ENCODE results near the gene RHBDD1.

RHBDD1 gene

GRCh38 chr2:227043981-227044380, 208.1 kb downstream of the RHBDD1 start:
- no peaks in the 10 kb centered on the region for H3K9me3 ChIP-seq (ENCODE audit: control insufficient read depth, insufficient read depth, low read length)
- no peaks in the 10 kb centered on the region for H3F3A ChIP-seq (ENCODE audit: control insufficient read depth, insufficient read depth)
- H3K27me3 ChIP-seq (ENCODE audit: control insufficient read depth, low read length), result no peaks in the 10 kb centered on the region
- H3K4me2 ChIP-seq (ENCODE audit: low read length), result no peak overlapping the region
- no peak overlapping the region for H3K27ac ChIP-seq (ENCODE audit: low read depth, low read length)
- no peaks in the 10 kb centered on the region for H3K79me2 ChIP-seq (ENCODE audit: control insufficient read depth, low read length)
- H3K4me1 ChIP-seq (ENCODE audit: control insufficient read depth, low read length), result no peaks in the 10 kb centered on the region
- H3K9me2 ChIP-seq (replicated peaks; ENCODE audit: control insufficient read depth, low read length), result no peaks in the 10 kb centered on the region
- H4K20me1 ChIP-seq (ENCODE audit: control insufficient read depth, insufficient read depth, low read depth, low read length), result no peaks in the 10 kb centered on the region
- H3K4me3 ChIP-seq (ENCODE audit: low read length), result no peak overlapping the region
- TF ChIP-seq EZH2phosphoT487 (IDR thresholded peaks at IDR 0.05; ENCODE audit: borderline replicate concordance, low read length) (no peak), CTCF (IDR thresholded peaks at IDR 0.05; ENCODE audit: low read depth, low read length, poor library complexity, severe bottlenecking) (no peak)
- H3K36me3 ChIP-seq (ENCODE audit: control insufficient read depth, low read length), result no peaks in the 10 kb centered on the region
